GM20000 (cell line): Measurements from ENCODE around the gene ASCC3.

ENCODE experiments used
- DNase-seq: peaks from one replicate; pipeline ENCODE4 v3.0.0; 2012; ENCODE audit warnings: low spot score
- CTCF ChIP-seq: IDR thresholded peaks from 2 replicates; pipeline ENCODE4 v1.5.1; 2012; ENCODE audit warnings: mild to moderate bottlenecking, control low read depth; ENCODE audit errors: extremely low read depth, missing control alignments

The ASCC3 gene

GRCh38 chr6:100553243-100553642 is 327.9 kb downstream of the ASCC3 start:
- TF ChIP-seq CTCF, result no peak
- no peak for DNase-seq

- DNase-seq, result no peak
- TF ChIP-seq CTCF, result no peak
These were observed 331.5 kb downstream of the ASCC3 start for GRCh38 chr6:100549406-100550167.

- DNase-seq, result no peak
- TF ChIP-seq CTCF, result no peak
These were observed 343.0 kb downstream of the ASCC3 start for GRCh38 chr6:100538086-100538485.

- no peak for DNase-seq
- no peak for TF ChIP-seq CTCF
These were observed 362.5 kb downstream of the ASCC3 start for GRCh38 chr6:100518588-100518987.

- no peak for DNase-seq
- no peak for TF ChIP-seq CTCF
These were observed 363.5 kb downstream of the ASCC3 start for GRCh38 chr6:100517633-100518032.

GRCh38 chr6:100517106-100517505 is 364.0 kb downstream of the ASCC3 start:
- no peak for TF ChIP-seq CTCF
- DNase-seq, result no peak

GRCh38 chr6:100514660-100515059 is 366.5 kb downstream of the ASCC3 start:
- no peak for TF ChIP-seq CTCF
- no peak for DNase-seq
